Measurements from ENCODE around the gene ELOVL5. TPM values are rescaled to one million over a fixed set of nuclear protein-coding genes. Genes with fewer than 3 reads are reported as not detected.

ELOVL5 gene
- polyA plus RNA-seq, 3 donors, result 44.7 to 97.1 (median 69.5) TPM

- 60% methylated on average over 3 of the region's 4 CpGs for WGBS (ENCODE audit: insufficient coverage)
- Histone ChIP-seq H3K4me1 (ENCODE audit: control insufficient read depth in 1 of 2, insufficient read depth in 2 of 2, low read length in 2 of 2) (peaks cover 58 to 65% of the 10 kb centered on the region in 2 donors), H3K27me3 (ENCODE audit: control insufficient read depth in 2 of 2, insufficient read depth in 2 of 2, low read length in 2 of 2) (no peaks in the 10 kb centered on the region), H3K9ac (ENCODE audit: insufficient read depth, low read length, poor library complexity, severe bottlenecking) (no peak overlapping the region), H3K9me3 (replicated peaks in 1 of 2; ENCODE audit: control insufficient read depth in 1 of 2, insufficient read depth in 1 of 2, low read length in 2 of 2) (peaks cover 0 to 3% of the 10 kb centered on the region in 2 donors), H2AFZ (ENCODE audit: insufficient read depth, low read depth, low read length, poor library complexity, severe bottlenecking) (no peak overlapping the region), H3K4me3 (replicated peaks in 1 of 3; ENCODE audit: low read depth in 2 of 3, low read length in 3 of 3) (peak overlapping the region in 1 of 3 experiments; percentile 44), H3K27ac (ENCODE audit: low read depth in 1 of 2, low read length in 2 of 2) (peak overlapping the region; percentile 77 to 86), H3K79me2 (ENCODE audit: insufficient read depth, low read length) (no peaks in the 10 kb centered on the region), H3K36me3 (replicated peaks in 1 of 2; ENCODE audit: control insufficient read depth in 1 of 2, insufficient read depth in 2 of 2, low read length in 2 of 2) (no peaks in the 10 kb centered on the region), H3K4me2 (replicated peaks; ENCODE audit: extremely low read depth, low read length, poor library complexity, severe bottlenecking) (peak overlapping the region; percentile 62), H4K20me1 (ENCODE audit: insufficient read depth, low read length) (no peaks in the 10 kb centered on the region)
- Mint-ChIP-seq H3K4me1 (peaks cover 72% of the 10 kb centered on the region), H3K27me3 (ENCODE audit: low read depth in 3 of 3) (peaks cover 0 to 2% (median 0%) of the 10 kb centered on the region in 3 donors), H3K9me3 (peaks cover 0 to 8% (median 4%) of the 10 kb centered on the region in 7 donors), H3K4me3 (peak overlapping the region; percentile 35 to 53), H3K36me3 (peaks cover 2 to 4% of the 10 kb centered on the region in 2 donors), H3K27ac (peak overlapping the region; percentile 86 to 97 (median 94))
- no peak for TF ChIP-seq CTCF (IDR thresholded peaks at IDR 0.05)
- intact Hi-C loops (cut with micrococcal nuclease), result loop anchor here in 1 of 2 donors (10.0 kb wide), 2 partner anchors 100 to 190 kb away; partner anchors contain the start of gene ELOVL5
- DNase-seq, result peak in 1 of 3 donors; percentile 41
These were observed 104.3 kb downstream of the ELOVL5 start for GRCh38 chr6:53244399-53244931.

GRCh38 chr6:53241938-53242337 is 106.8 kb downstream of the ELOVL5 start:
- Histone ChIP-seq H3K4me3 (replicated peaks in 1 of 3; ENCODE audit: low read depth in 2 of 3, low read length in 3 of 3) (peak overlapping the region in 2 of 3 experiments; percentile 16 to 63), H3K27me3 (ENCODE audit: control insufficient read depth in 2 of 2, insufficient read depth in 2 of 2, low read length in 2 of 2) (no peaks in the 10 kb centered on the region), H3K4me1 (ENCODE audit: control insufficient read depth in 1 of 2, insufficient read depth in 2 of 2, low read length in 2 of 2) (peaks cover 58 to 67% of the 10 kb centered on the region in 2 donors), H3K9ac (ENCODE audit: insufficient read depth, low read length, poor library complexity, severe bottlenecking) (no peak overlapping the region), H3K79me2 (ENCODE audit: insufficient read depth, low read length) (no peaks in the 10 kb centered on the region), H3K36me3 (replicated peaks in 1 of 2; ENCODE audit: control insufficient read depth in 1 of 2, insufficient read depth in 2 of 2, low read length in 2 of 2) (no peaks in the 10 kb centered on the region), H3K27ac (ENCODE audit: low read depth in 1 of 2, low read length in 2 of 2) (peak overlapping the region; percentile 75 to 86), H3K4me2 (replicated peaks; ENCODE audit: extremely low read depth, low read length, poor library complexity, severe bottlenecking) (peak overlapping the region; percentile 66), H4K20me1 (ENCODE audit: insufficient read depth, low read length) (no peaks in the 10 kb centered on the region), H2AFZ (ENCODE audit: insufficient read depth, low read depth, low read length, poor library complexity, severe bottlenecking) (no peak overlapping the region), H3K9me3 (replicated peaks in 1 of 2; ENCODE audit: control insufficient read depth in 1 of 2, insufficient read depth in 1 of 2, low read length in 2 of 2) (peaks cover 0 to 3% of the 10 kb centered on the region in 2 donors)
- peak; percentile 66 to 82 (median 79) for DNase-seq
- Mint-ChIP-seq H3K27ac (peak overlapping the region; percentile 87 to 97 (median 93)), H3K4me3 (peak overlapping the region; percentile 3 to 85), H3K4me1 (peaks cover 69% of the 10 kb centered on the region), H3K27me3 (ENCODE audit: low read depth in 3 of 3) (peaks cover 0 to 2% (median 0%) of the 10 kb centered on the region in 3 donors), H3K9me3 (peaks cover 0 to 12% (median 4%) of the 10 kb centered on the region in 7 donors), H3K36me3 (peaks cover 2 to 4% of the 10 kb centered on the region in 2 donors)
- intact Hi-C loops (cut with micrococcal nuclease), result loop anchor here in 1 of 2 donors (10.0 kb wide), 2 partner anchors 103 to 193 kb away; partner anchors contain the start of gene ELOVL5
- WGBS (ENCODE audit: insufficient coverage), result no CpG with 5 or more reads among the region's 4 CpGs
- TF ChIP-seq CTCF (IDR thresholded peaks at IDR 0.05), result no peak

Data from CD14-positive monocyte (primary cell).